H9 (cell line): ENCODE data around the gene RIMBP2. TPM values are rescaled to one million over a fixed set of nuclear protein-coding genes. Genes with fewer than 3 reads are reported as not detected.

Experiments used
- DNase-seq: peaks from one replicate; pipeline ENCODE4 v3.0.0-alpha.2; 2017
- H2AFZ ChIP-seq: one replicate; pipeline ENCODE4 v1.6.1; 2013; ENCODE audit warnings: mild to moderate bottlenecking, low read length, control low read depth, moderate library complexity
- H2AK5ac ChIP-seq: 2 replicates; pipeline ENCODE4 v1.6.1; 2013; ENCODE audit warnings: low read length, control low read depth, mixed read lengths; ENCODE audit not compliant: insufficient read length
- H2BK120ac ChIP-seq: one replicate; pipeline ENCODE4 v1.6.1; 2013; ENCODE audit warnings: low read depth, mild to moderate bottlenecking, low read length, control low read depth, inconsistent platforms; ENCODE audit not compliant: poor library complexity, severe bottlenecking
- H2BK12ac ChIP-seq: 2 replicates; pipeline ENCODE4 v1.6.1; 2013; ENCODE audit warnings: low read length, control low read depth, mixed read lengths, low read depth; ENCODE audit not compliant: insufficient read length
- H2BK15ac ChIP-seq: 2 replicates; pipeline ENCODE4 v1.6.1; 2013; ENCODE audit warnings: low read depth, low read length, control low read depth
- H2BK20ac ChIP-seq: one replicate; pipeline ENCODE4 v1.6.1; 2013; ENCODE audit warnings: low read depth, mild to moderate bottlenecking, low read length, control low read depth, inconsistent platforms; ENCODE audit not compliant: poor library complexity, severe bottlenecking
- H2BK5ac ChIP-seq: 2 replicates; pipeline ENCODE4 v1.6.1; 2013; ENCODE audit warnings: low read length, control low read depth, mixed read lengths; ENCODE audit not compliant: insufficient read length
- H3K14ac ChIP-seq: 2 replicates; pipeline ENCODE4 v1.6.1; 2013; ENCODE audit warnings: low read length, control low read depth; ENCODE audit not compliant: insufficient read depth
- H3K18ac ChIP-seq: 2 replicates; pipeline ENCODE4 v1.6.1; 2013; ENCODE audit warnings: low read depth, mild to moderate bottlenecking, mixed read lengths, low read length, control low read depth; ENCODE audit not compliant: insufficient read length
- H3K23ac ChIP-seq: 2 replicates; pipeline ENCODE4 v1.6.1; 2013; ENCODE audit warnings: low read length, control low read depth, mixed read lengths, low read depth; ENCODE audit not compliant: insufficient read length
- H3K23me2 ChIP-seq: 2 replicates; pipeline ENCODE4 v1.6.1; 2013; ENCODE audit warnings: low read depth, mild to moderate bottlenecking, mixed read lengths, low read length, control low read depth; ENCODE audit not compliant: insufficient read length, poor library complexity, severe bottlenecking
- H3K27ac ChIP-seq: 2 replicates; pipeline ENCODE4 v1.5.1; 2013; ENCODE audit warnings: low read length, control low read depth, mixed read lengths, low read depth; ENCODE audit not compliant: insufficient read length
- H3K27me3 ChIP-seq: 2 replicates; pipeline ENCODE4 v1.6.1; 2013; ENCODE audit warnings: low read length, control low read depth, inconsistent platforms; ENCODE audit not compliant: insufficient read depth
- H3K4ac ChIP-seq: 2 replicates; pipeline ENCODE4 v1.6.1; 2013; ENCODE audit warnings: low read depth, mild to moderate bottlenecking, control low read depth, inconsistent platforms, low read length, moderate library complexity
- H3K4me1 ChIP-seq: 2 replicates; pipeline ENCODE4 v1.6.1; 2013; ENCODE audit warnings: low read length, control low read depth, inconsistent platforms; ENCODE audit not compliant: insufficient read depth
- H3K4me2 ChIP-seq: 2 replicates; pipeline ENCODE4 v1.6.1; 2013; ENCODE audit warnings: low read length, control low read depth, mixed read lengths; ENCODE audit not compliant: insufficient read length, insufficient read depth
- H3K56ac ChIP-seq: 2 replicates; pipeline ENCODE4 v1.6.1; 2013; ENCODE audit warnings: low read depth, mild to moderate bottlenecking, mixed read lengths, low read length, control low read depth; ENCODE audit not compliant: insufficient read length
- H3K79me1 ChIP-seq: 2 replicates; pipeline ENCODE4 v1.6.1; 2013; ENCODE audit warnings: low read depth, mild to moderate bottlenecking, moderate library complexity, low read length, control low read depth, inconsistent platforms; ENCODE audit not compliant: insufficient read depth, poor library complexity, severe bottlenecking
- H3K79me2 ChIP-seq: 2 replicates; pipeline ENCODE4 v1.6.1; 2013; ENCODE audit warnings: low read length, control low read depth, inconsistent platforms; ENCODE audit not compliant: insufficient read depth
- H3K9ac ChIP-seq: 2 replicates; pipeline ENCODE4 v1.6.1; 2013; ENCODE audit warnings: low read length, control low read depth, mixed read lengths; ENCODE audit not compliant: insufficient read length; ENCODE audit errors: extremely low read depth
- H3K9me3 ChIP-seq: one replicate; pipeline ENCODE4 v1.6.1; 2013; ENCODE audit warnings: low read depth, low read length, inconsistent platforms; ENCODE audit not compliant: control insufficient read depth
- H3T11ph ChIP-seq: one replicate; pipeline ENCODE4 v1.6.1; 2013; ENCODE audit warnings: mild to moderate bottlenecking, low read length, control low read depth, inconsistent platforms
- H4K20me1 ChIP-seq: one replicate; pipeline ENCODE4 v1.6.1; 2013; ENCODE audit not compliant: control insufficient read depth, insufficient read length, insufficient read depth
- H4K5ac ChIP-seq: 2 replicates; pipeline ENCODE4 v1.6.1; 2013; ENCODE audit warnings: low read depth, mild to moderate bottlenecking, mixed read lengths, low read length, control low read depth; ENCODE audit not compliant: insufficient read length
- H4K8ac ChIP-seq: replicated peaks from 2 replicates; pipeline ENCODE4 v1.6.1; 2013; ENCODE audit warnings: low read length, control low read depth, mixed read lengths, low read depth; ENCODE audit not compliant: insufficient read length
- H4K91ac ChIP-seq: 2 replicates; pipeline ENCODE4 v1.6.1; 2013; ENCODE audit warnings: low read depth, mild to moderate bottlenecking, moderate library complexity, mixed read lengths, low read length, control low read depth; ENCODE audit not compliant: insufficient read length
- H3K27ac Mint-ChIP-seq, 3 experiments: 2 replicates in 2 of 3; 3 replicates in 1 of 3; pipeline ENCODE4 v1.8.0; 2020 to 2021; ENCODE audit warnings: mixed read lengths in 3 of 3, mild to moderate bottlenecking in 1 of 3, moderate library complexity in 1 of 3
- H3K27me3 Mint-ChIP-seq: 2 replicates; pipeline ENCODE4 v1.8.0; 2021; ENCODE audit warnings: low read depth, mild to moderate bottlenecking, moderate library complexity, mixed read lengths
- H3K36me3 Mint-ChIP-seq, 3 experiments: 2 replicates in 2 of 3; 3 replicates in 1 of 3; pipeline ENCODE4 v1.8.0; 2020 to 2021; ENCODE audit warnings: low read depth in 3 of 3, mixed read lengths in 3 of 3; ENCODE audit not compliant: insufficient read depth in 1 of 3
- H3K4me1 Mint-ChIP-seq, 2 experiments: 2 replicates each; pipeline ENCODE4 v1.8.0; 2020; ENCODE audit warnings: mixed read lengths in 2 of 2
- H3K4me3 Mint-ChIP-seq, 2 experiments: 2 replicates in 1 of 2; 3 replicates in 1 of 2; pipeline ENCODE4 v1.8.0; 2020 to 2021; ENCODE audit warnings: mild to moderate bottlenecking in 2 of 2, mixed read lengths in 2 of 2, moderate library complexity in 1 of 2
- H3K9me3 Mint-ChIP-seq, 2 experiments: 2 replicates in 1 of 2; 3 replicates in 1 of 2; pipeline ENCODE4 v1.8.0; 2020; ENCODE audit warnings: mild to moderate bottlenecking in 2 of 2, mixed read lengths in 2 of 2, moderate library complexity in 1 of 2
- CTCF ChIP-seq: fragments of 200-600 bp; sonication (generic); conservative IDR thresholded peaks from 3 replicates; pipeline ENCODE4 v1.8.0; 2021; ENCODE audit warnings: antibody characterized with exemption, mild to moderate bottlenecking
- WGBS: extraction: QIAGEN DNeasy Blood & Tissue Kit; methylation state at CpG from one replicate; pipeline ENCODE4 v1.1.7; 2013; ENCODE audit warnings: missing lambda C conversion rate, low lambda C conversion rate, mixed read lengths; ENCODE audit not compliant: insufficient read length; ENCODE audit errors: extremely low coverage; 5-methylcytosine and 5-hydroxymethylcytosine counted together
- total RNA-seq: library from RNA; stranded (reverse); gene quantifications from 2 replicates; pipeline ENCODE4 v1.2.1, GENCODE V29; 2021

Gene RIMBP2
- total RNA-seq, 1 experiment from 2014 or later = 0.70 TPM

- Histone ChIP-seq H3K4me1 (0 out of 2 replicates have a peak, but pooled peaks cover 4% of the 10 kb centered on the region), H3K23me2 (no peaks in the 10 kb centered on the region), H4K91ac (no peak overlapping the region), H4K20me1 (no peaks in the 10 kb centered on the region), H3K27ac (no peak overlapping the region), H3K23ac (no peak overlapping the region), H3T11ph (no peak overlapping the region), H2BK5ac (no peak overlapping the region), H3K9me3 (no peaks in the 10 kb centered on the region), H3K4me2 (no peak overlapping the region), H2AFZ (no peak overlapping the region), H3K18ac (no peak overlapping the region), H3K56ac (no peak overlapping the region), H2AK5ac (no peak overlapping the region), H4K5ac (no peak overlapping the region), H4K8ac (no peak overlapping the region), H3K4ac (no peak overlapping the region), H3K27me3 (no peaks in the 10 kb centered on the region), H2BK15ac (no peak overlapping the region), H3K79me2 (no peaks in the 10 kb centered on the region), H2BK20ac (no peak overlapping the region), H3K14ac (no peak overlapping the region), H3K79me1 (no peaks in the 10 kb centered on the region), H2BK120ac (no peak overlapping the region), H3K9ac (no peak overlapping the region), H2BK12ac (no peak overlapping the region)
- Mint-ChIP-seq H3K27ac (no peak overlapping the region), H3K36me3 (no peaks in the 10 kb centered on the region), H3K27me3 (peaks cover 20% of the 10 kb centered on the region), H3K9me3 (peaks cover 2 to 3% of the 10 kb centered on the region in 2 experiments; a peak in 3 of 5 replicates), H3K4me1 (peaks cover 0 to 3% of the 10 kb centered on the region in 2 experiments; a peak in 1 of 4 replicates), H3K4me3 (no peak overlapping the region)
- no peak for TF ChIP-seq CTCF
- DNase-seq = no peak
- no CpG with 5 or more reads among the region's 5 CpGs for WGBS
Observed at GRCh38 chr12:130744274-130744673, 28.2 kb upstream of the RIMBP2 start.
